OCI-LY7 (cell line): ENCODE results near the gene LYPD5.

Experiments used
- EZH2phosphoT487 ChIP-seq: fragments of 200-600 bp; sonication (generic); IDR thresholded peaks from 2 replicates; pipeline ENCODE4 v1.6.1; 2018; ENCODE audit warnings: low read depth, borderline replicate concordance, mild to moderate bottlenecking, mixed run types, antibody characterized with exemption, low read length, moderate library complexity, mixed read lengths
- TF ChIP-seq, protein P1 (sequence below): fragments of 200-600 bp; sonication (generic); conservative IDR thresholded peaks from 2 replicates; pipeline ENCODE4 v1.5.1; 2014; ENCODE audit warnings: mild to moderate bottlenecking, antibody characterized with exemption, low read length, moderate library complexity, mixed read lengths

DNA sequence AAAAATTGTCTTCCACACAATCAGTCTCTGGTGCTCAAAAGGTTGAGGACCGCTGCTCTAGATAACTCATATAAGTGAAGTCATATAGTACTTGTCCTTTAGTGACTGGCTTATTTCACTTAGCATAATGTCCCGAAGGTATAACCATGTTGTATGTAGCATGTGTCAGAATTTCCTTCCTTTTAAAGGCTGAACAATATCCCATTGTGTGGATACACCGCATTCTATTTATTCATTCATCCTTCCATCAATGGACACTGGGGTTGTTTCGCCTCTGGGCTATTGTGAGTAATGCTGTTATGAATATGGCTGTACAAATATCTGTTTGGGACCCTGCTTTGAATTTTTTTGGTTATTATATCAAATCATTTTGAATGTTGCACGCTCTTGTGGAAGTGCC lies 4.6 kb upstream of the LYPD5 start:
- TF ChIP-seq, protein P1, sequence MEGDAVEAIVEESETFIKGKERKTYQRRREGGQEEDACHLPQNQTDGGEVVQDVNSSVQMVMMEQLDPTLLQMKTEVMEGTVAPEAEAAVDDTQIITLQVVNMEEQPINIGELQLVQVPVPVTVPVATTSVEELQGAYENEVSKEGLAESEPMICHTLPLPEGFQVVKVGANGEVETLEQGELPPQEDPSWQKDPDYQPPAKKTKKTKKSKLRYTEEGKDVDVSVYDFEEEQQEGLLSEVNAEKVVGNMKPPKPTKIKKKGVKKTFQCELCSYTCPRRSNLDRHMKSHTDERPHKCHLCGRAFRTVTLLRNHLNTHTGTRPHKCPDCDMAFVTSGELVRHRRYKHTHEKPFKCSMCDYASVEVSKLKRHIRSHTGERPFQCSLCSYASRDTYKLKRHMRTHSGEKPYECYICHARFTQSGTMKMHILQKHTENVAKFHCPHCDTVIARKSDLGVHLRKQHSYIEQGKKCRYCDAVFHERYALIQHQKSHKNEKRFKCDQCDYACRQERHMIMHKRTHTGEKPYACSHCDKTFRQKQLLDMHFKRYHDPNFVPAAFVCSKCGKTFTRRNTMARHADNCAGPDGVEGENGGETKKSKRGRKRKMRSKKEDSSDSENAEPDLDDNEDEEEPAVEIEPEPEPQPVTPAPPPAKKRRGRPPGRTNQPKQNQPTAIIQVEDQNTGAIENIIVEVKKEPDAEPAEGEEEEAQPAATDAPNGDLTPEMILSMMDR = no peak
- no peak for TF ChIP-seq EZH2phosphoT487
